Fibroblast of skin of right biceps (primary cell): ENCODE results near the gene AHDC1.
"Not testable (repeated sequence)": the region's sequence is repeated elsewhere in the genome, so short reads cannot be mapped to it uniquely, and the experiment has no call there.

Source experiments
- DNase-seq: peaks from one replicate; pipeline ENCODE4 v3.0.0-alpha.2; 2013

The AHDC1 gene

DNA sequence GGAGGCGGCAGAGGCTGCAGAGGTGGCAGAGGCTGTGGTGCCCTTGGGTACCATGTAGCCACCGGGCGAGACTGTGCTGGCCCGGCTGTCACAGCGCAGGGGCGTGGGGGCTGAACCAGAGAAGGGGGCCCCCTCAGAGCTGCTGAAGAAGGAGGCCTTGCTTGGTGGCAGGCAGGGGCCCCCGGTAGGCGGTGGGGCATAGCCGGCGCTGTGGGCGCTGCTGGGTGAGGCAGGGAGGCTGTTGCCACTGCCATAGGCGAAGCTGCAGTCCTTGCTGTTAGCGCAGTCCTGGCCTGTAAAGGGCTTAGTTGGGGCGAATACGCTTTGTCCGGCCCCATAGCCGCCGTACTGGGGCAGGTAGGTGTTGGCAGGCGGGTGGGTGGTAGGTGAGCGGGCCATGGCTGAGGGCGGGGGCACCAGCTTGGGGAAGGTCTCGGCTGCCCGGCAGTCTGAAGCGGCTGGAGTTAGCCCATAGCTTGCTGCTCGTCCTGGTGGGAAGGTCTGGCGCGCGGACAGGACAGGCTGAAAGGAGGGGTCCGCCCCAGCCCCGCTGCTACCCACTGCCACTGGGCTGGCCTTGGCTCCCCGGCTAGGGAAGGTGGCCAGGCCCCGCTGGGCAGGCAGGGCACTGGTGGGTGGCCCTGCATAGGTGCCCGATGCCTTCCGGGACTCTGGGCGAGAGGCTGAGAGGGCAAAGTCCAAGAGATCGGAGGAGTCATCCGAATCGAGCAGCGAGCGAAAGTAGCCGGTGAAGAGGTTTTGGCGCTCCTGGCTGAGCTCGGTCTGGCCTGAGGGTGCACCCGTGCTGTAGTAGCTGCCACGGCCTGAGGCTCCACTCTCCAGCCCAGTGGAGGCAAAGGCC lies 54.9 kb downstream of the AHDC1 start:
- no peak for DNase-seq

DNA sequence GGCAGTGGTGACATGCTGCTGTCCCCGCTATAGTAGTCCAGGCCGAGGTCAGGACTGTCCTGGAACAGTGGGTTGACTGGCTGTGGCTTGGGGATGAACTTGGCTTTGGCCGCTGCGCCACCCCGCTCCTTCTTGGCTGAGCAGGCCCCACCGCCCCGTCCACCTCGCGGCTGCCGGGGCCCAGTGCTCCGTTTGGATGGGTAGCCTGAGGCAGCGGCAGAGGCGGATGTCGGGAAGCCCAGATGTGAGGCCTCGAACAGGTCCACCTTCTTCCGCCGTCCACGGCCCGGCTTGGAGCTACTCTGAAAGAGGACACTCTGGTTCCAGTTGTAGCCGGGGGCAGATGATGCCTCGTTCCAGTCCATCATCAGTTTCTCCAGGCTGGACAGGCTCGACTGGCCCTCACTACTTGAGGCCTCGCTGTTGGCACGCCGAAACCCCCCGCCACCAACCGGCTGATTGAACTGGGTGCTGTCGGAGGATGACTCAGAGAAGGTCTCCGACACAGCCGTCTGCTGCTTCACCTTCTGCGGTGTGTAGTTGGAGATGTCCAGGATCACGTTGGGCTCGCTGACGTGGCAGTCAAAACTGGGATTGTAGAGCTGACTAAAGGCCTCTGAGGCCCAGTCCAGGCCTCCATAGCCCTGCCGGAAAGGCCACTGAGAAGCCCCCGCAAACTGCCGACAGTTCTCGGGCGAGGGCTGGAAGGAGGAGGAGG lies 55.6 kb downstream of the AHDC1 start:
- DNase-seq = no peak

DNA sequence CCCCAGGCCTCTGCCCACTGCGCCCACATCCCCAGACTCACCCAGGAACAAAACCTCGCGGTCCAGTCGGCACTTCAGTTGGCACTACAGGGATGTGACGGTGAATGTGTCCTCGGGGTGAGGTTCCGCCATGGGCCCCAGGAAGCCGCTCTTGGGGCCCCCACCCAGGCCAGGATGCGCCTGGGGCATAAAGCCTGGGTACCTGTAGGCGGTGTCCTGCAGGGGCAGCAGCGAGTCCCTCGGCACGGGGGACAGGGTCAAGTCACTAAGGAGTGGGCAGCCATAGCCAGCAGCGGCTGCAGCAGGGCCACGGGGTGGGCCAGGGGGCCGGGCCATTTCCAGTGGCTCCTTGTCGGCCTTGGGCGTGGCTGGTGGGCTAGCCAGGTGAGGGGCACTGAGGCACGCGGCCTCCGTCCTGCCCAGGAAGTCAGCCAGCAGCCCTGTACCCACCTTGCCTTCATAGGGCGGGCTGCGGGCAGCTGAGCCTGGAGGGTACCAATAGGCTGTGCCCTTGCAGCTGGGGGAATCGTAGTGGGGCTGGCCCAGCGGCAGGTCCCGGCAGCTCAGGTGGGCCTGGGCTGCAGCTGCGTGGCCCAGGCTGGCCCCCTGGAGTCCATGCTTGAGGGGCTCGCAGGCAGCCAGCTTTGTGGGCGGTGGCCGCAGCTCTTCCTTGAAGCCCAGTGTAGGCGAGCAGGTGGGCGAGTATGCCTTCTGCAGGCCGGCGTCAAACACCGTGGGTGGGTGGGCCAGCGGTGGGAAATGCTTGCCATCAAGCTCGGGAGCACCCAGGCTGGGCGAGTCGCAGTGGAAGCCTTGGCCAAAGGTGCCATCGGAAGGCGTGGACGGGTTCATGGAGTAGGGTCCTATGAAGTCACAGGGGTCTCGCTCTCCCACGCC lies 56.5 kb downstream of the AHDC1 start:
- no peak for DNase-seq

DNA sequence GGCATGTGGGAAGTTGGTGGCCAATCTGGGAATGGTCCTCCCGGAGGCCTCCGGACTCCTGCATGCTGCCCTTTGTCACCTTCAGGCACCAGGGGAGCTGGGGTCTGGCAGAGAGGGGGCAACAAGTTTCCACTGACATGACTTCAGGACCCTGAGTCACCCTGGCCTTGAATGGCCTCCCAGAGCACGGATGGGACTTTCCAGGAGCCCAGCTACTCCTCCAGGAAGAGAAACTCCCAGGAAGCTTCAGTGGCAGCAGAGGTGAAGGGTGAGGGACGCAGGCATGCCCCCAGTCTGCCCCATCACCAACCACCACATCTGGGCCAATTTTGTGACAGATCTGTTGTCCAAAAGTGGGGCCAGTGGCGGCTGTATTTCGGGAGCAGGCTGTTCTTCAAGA lies 58.1 kb downstream of the AHDC1 start:
- DNase-seq = no peak

DNA sequence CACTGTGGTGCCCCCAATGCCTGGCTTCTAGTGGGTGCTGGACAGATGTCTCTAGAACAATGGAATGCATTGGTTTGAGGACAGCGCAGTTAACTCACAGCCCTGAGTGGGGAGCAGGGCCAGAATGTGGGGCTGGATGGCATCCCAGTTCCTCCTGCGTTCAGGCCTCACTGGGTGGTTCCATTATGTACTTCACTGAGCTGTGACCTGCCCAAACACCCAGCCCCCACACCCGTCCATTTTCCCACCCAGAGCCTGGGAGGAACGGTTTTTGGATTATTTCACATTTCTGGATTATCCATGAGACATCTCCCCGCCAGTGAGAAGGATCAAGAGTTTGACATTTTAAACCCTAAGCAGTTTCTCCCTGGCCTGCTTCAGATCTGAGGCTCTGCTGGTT lies 58.7 kb downstream of the AHDC1 start:
- DNase-seq = peak; percentile 33

DNA sequence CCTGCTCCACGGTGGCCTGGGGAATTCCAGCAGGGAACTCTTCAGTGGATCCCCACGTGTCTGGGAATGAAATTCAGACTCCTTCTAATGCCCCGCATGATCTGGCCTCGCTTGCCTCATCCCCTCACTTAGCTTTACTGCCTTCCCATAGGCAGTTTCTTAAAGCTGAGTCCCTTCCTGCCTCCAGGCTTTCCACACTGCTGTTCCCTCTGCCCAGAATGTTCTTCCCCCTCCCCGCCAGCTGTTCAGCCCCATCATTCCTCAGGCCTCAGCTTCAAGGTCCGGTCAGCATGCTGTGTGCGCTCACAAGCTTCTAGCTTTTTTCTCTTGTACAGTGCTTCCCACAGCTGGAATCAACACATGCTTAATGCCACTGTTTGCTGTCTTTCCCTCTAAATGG lies 59.1 kb downstream of the AHDC1 start:
- no peak for DNase-seq

DNA sequence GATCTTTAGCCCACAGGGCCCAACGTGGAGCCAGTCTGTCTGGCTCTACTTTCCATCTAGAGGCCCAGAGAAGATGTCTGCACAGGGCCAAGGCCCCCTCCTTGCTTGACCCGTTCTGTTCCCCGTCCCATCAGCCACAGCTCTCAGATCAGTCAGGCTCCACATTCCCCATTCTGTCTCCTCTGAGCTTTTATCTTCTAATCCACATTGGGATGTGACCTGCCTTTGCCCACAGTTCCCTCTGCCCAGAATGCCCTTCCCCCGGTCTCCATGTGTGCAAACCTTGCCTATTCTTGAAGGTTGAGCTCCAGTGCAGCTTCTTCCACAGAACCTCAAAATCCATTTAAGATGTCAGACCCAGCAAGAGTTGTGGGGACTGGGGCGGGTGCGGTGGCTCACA lies 60.7 kb downstream of the AHDC1 start:
- DNase-seq = no peak

DNA sequence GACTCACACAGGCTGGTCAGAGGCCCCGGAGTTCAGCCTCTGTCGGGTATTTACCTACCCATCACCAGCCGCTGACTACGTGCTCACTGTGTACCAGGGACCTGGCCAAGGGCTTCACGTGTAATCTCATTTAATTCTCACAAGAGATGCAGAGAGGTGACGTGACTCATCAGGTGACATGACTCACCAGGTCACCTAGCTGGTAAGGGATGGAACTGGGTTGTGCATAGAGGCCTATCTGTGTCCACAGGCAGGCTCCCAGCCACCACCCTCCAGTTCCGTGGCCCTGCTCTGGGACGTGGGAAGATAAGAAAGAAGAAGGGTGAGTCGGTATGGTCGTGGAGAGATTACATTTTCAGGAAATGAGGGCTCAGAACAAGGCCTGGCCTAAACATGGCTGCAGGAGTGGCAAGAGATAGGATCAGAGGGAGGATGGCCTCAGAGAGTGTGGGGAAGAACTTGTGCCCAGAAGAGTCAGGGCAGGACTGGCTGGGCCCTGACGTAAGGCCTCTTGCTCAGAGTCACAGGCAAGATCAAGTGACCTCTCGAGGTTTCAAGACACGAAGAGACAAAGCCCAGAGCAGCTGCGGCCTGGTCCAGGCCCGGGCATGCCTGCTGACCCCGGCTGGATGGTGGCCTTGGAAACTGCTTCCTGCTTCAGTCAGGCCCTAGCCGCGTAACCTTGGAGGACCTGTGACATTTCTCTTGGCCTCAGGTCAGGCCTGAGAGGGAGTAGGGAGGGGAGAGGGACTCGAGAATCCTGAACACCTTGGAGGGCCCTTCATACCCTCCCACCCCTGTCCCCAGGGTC lies 61.3 kb downstream of the AHDC1 start:
- peak; percentile 49 for DNase-seq

DNA sequence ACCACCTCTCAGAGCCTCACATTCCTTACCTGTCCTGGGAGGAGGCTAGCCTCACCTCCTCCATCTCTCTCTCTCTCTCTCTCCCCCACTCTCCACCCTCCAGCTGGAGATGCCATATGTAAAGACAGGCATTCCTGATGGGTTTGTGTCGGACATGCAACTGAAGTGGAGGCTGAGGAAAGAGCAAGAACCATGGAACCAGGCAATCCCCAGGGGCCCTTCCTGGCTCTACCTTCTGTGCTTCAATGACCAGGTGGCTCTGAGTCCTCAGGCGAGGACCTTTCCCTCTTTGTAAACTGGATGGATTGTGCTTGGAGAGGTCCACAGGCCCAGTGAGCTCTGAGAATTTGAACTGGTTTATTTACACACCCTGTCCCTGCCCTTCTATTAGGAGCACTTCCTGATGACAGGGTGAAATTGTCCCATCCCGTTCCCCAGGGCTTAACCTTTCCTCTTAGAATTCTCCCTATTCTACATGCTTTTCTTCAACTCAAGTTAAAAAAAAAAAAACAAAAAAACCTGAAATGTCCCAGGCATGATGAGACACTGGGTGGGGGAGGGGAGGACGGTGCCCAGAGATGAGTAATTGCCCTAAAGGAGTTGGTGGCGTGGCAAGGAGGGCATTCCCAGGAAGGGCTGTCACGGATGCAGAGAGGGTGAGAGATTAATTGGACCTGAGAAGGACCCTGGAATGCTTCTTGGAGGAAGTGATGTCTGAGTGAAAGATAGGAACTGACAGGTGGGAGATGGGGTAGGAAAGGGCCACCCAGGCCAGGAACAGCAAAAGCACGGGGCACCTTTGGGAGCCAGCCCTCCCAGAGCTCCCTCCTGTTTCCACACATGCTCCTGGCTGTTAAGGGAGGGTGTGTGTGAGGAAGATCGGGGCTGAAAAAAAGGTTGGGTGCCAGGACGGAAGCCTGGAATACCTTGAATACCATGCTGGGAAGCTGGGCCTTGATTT lies 63.8 kb downstream of the AHDC1 start:
- peak; percentile 86 for DNase-seq

DNA sequence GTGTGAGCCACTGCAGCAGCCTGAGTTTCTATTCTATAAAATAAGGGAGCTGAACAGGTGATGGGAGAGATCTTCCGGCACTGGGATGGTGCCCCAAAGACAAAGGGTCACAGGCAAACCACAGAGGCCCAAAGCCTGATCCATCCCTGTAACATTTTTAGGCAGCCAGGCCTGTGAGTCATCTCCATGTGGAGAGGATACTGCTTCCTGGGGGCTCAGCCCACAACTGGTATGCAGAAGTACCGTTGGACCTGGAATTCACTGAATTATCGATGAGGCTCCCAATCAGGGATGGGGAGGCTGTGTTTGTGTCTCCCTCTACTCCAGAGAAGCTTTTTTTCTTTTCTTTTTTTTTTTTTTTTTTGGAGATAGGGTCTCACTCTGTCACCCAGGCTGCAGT lies 65.2 kb downstream of the AHDC1 start:
- peak; percentile 85 for DNase-seq

DNA sequence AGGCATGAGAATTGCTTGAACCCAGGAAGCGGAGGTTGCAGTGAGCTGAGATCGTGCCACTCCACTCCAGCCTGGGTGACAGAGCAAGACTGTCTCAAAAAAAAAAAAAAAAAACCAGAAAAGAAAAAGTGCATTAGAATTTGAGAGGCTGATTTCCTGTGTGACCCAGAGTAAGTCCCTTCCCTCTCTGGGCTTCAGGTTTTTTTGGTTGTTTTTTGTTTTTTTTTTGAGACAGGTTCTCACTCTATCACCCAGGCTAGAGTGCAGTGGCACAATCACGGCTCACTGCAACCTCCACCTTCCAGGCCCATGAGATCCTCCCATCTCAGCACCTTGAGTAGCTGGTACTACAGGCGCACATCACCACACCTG lies 65.7 kb downstream of the AHDC1 start:
- not testable (repeated sequence) for DNase-seq

DNA sequence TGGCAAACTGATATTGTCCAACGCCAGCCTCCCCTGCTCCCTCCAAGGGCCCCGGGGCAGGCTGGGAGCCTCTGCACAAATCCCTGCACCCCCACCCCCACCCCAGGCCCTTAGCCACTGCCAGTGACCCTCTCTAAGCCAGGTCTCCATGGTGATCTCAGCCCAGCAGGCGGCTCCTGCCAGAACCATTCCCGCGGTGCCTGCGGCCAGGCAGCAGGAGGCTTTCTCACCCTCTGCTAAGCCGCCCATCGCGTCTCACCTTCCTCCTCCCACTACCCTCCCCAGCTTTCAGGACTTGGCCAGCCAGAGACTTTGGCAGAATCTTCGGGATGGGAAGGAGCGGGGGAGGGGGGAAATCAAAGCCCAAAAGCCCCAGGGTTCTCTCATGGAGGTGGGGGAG lies 67.2 kb downstream of the AHDC1 start:
- peak; percentile 74 for DNase-seq

DNA sequence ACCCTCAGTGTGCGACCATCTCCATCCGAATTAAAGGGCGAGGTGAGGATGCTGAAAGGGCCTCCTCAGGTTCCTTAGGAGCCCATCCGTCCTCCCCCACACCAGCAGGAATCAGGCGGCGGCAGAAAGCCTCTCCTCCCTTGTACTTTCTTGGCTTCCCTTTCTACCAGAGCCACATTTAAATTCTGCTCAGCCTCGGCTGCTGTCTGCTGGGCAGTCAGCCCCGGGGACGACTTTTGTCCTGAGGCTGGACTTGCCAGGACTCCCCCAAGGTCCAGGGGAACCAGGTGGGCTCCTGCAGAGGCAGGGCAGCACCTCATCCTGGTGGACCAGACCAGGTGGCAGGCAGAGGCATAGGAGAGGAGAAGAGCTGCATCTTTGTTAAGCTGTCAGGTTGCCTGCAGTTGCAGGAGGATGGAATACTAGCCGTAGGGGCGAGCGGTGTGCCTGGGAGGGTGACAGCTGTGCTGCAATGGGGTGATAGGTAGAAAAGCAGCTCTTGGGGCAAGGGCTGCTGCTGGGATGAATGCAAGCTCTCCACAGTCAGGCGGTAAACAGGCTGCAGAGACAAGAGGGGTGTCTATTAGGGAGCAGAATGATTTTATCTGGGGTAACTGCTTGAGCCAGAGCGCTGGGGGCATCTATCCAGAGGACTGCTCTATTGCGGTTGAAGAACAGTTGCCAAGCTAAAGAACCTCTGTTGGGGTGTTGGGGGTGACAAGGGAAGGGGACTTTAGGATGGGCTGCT lies 67.8 kb downstream of the AHDC1 start:
- no peak for DNase-seq

DNA sequence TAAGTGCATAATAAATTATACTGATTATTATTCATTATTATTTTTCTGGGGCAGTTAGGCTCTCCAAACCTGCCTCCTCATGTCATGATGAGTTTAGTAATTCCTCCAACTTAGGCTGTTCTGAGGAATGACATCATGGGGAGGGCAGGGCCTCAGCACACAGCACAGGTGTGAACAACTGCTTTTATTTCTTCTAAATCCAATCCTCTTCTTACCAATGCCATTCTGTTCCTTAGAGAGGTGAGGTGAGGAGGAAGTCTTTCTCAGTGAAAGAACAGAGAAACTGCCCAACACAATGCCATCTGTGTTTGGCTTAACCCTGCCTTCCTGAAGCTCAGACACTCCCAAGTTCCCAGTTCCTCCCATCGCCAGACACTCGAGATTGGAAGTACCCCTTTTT lies 68.6 kb downstream of the AHDC1 start:
- DNase-seq = no peak

DNA sequence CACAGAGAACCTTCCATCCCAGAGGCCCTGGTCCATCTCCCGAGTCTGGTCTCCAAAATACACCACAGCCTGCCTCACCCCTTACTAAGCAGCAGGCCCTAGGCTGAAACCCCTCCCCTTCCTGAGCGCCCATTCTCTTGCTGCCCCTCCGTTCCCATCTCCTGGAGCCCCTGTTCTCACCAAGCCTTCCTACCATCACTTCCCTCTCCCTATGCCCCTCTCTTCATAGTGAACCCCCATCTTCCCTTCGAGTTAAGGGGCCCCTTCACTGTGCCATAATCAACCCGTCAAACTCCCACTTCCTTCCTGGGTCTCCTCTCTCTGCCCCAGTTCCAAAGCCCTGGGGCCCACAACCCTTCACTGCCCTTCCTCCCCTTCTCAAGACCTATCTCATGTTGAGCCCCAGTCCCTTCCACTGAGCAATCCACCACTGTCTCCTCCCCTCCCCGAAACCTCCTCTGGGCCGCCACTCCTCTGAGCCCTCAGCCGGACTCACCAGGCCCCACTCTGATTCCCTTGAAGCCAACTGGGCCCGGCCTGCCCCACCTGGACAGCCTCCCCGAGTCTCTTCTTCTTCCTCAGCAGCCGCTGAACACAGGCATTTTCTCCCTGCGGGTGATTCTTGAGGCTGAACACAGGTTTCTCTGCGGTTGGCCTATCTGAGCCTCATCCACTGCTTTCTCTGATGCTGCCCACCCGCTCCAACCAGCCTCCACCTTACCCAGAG lies 71.8 kb downstream of the AHDC1 start:
- DNase-seq = no peak

DNA sequence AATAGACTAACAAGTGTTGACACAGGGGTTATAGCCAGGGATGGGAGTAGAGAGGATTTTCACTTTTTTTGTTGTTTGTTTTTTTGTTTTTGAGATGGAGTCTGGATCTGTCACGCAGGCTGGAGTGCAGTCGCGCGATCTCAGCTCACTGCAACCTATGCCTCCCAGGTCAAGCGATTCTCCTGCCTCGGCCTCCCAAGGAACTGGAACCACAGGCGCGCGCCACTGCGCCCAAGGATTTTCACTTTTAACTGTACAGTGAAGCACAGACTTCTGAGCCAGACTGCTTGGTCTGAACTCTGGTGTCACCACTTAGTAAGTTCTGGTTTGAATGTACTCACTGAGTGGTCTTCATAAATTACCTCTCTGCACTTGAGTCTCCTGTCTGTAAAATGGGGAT lies 73.8 kb downstream of the AHDC1 start:
- DNase-seq = no peak

DNA sequence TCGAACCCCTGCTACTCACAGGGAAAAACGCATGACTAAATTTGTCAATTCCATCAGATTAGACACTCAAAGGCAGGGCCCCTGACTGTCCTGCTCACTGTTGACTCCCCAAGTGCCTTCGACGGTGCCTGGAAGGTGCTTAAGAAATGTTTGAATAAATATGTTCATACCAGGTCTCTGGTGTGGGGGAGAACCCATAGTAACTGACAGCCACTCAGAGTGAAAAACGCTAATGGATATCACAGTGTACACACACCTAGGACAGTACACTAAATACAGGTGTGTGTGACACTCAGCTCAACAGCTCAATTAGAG lies 74.3 kb downstream of the AHDC1 start:
- no peak for DNase-seq

DNA sequence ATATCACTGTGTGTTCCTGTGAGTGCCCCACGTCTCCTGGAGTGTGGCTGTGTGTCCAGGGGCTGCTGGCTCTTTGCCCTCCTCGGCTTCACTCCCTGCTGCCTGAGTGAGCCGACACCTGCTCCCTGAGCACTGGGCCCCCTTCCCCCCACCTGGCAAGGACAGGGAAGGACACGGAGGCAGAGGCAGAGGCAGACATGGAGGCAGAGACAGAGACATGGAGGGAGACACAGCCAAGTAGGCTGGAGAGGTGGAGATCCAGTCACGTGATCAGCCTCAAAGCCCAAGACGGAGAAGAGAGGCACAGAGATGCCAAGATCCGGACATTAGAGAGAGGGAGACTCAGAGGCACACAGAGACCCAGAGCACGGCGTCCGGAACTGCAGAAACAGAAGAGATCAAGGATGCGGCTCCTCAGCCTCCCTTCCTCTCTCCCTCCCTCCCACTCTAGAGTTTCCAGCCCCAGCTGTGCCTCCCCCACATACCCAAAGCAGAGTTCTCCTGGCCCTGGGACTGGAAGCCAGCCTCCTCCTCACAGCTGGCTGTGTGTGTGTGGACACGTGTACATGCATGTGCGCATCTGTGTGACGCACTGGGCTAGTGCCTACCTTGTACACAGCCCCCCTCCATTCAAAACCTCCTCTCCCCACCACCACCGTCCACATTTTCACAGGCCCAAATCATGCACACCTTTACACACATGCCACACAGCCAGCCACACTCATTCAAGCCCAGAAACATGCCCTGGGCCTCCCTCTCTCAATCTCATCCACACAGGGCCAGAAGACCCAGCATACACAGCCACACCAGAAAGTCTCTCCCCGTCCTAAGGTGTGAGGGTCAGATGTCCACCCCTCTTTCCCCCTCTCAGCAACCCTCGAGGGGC lies 74.9 kb downstream of the AHDC1 start:
- DNase-seq = peak; percentile 61
